ENCODE results near the gene PLEKHM2.

PLEKHM2 gene

GRCh38 chr1:15739745-15740144 is 55.6 kb downstream of the PLEKHM2 start:
- no peak for DNase-seq (ENCODE audit: low spot score)

- peak; percentile 62 for DNase-seq (ENCODE audit: low spot score)
Measured at GRCh38 chr1:15740924-15741850, 57.1 kb downstream of the PLEKHM2 start.

GRCh38 chr1:15742339-15742801 is 58.2 kb downstream of the PLEKHM2 start, which contains the start of gene TMEM82:
TSS of gene TMEM82 (plus strand) at chr1:15742499. CDS start at chr1:15742560, 61 bp downstream.
- DNase-seq (ENCODE audit: low spot score), result no peak

- DNase-seq (ENCODE audit: low spot score), result no peak
Measured at GRCh38 chr1:15744122-15744679, 60.1 kb downstream of the PLEKHM2 start.

GRCh38 chr1:15747378-15747777 is 63.3 kb downstream of the PLEKHM2 start:
- DNase-seq (ENCODE audit: low spot score), result no peak

GRCh38 chr1:15748264-15748663 is 64.1 kb downstream of the PLEKHM2 start:
- DNase-seq (ENCODE audit: low spot score), result no peak

- DNase-seq (ENCODE audit: low spot score), result no peak
Measured at GRCh38 chr1:15748690-15749398, 64.7 kb downstream of the PLEKHM2 start.

- DNase-seq (ENCODE audit: low spot score), result no peak
Measured at GRCh38 chr1:15749399-15750291, 65.5 kb downstream of the PLEKHM2 start.

GRCh38 chr1:15750924-15751323 is 66.8 kb downstream of the PLEKHM2 start:
- no peak for DNase-seq (ENCODE audit: low spot score)

GRCh38 chr1:15751717-15752116 is 67.6 kb downstream of the PLEKHM2 start:
- no peak for DNase-seq (ENCODE audit: low spot score)

GRCh38 chr1:15753776-15754175 is 69.7 kb downstream of the PLEKHM2 start:
- no peak for DNase-seq (ENCODE audit: low spot score)

GRCh38 chr1:15755021-15755645 is 71.0 kb downstream of the PLEKHM2 start:
- no peak for DNase-seq (ENCODE audit: low spot score)

- no peak for DNase-seq (ENCODE audit: low spot score)
Measured at GRCh38 chr1:15755646-15756040, 71.5 kb downstream of the PLEKHM2 start.

- DNase-seq (ENCODE audit: low spot score), result no peak
Measured at GRCh38 chr1:15756143-15757015, 72.3 kb downstream of the PLEKHM2 start.

GRCh38 chr1:15757016-15757543 is 73.0 kb downstream of the PLEKHM2 start:
- no peak for DNase-seq (ENCODE audit: low spot score)

- no peak for DNase-seq (ENCODE audit: low spot score)
Measured at GRCh38 chr1:15757575-15758342, 73.6 kb downstream of the PLEKHM2 start.

- DNase-seq (ENCODE audit: low spot score), result no peak
Measured at GRCh38 chr1:15758343-15758931, 74.3 kb downstream of the PLEKHM2 start, which contains the start of gene FBLIM1. TSS of gene FBLIM1 (plus strand) at chr1:15758795. CDS start at chr1:15764984, 6,189 bp downstream.

GRCh38 chr1:15758953-15759661 is 75.0 kb downstream of the PLEKHM2 start:
- no peak for DNase-seq (ENCODE audit: low spot score)

Measured in CD4-positive, alpha-beta T cell treated with Interleukin-6 at 100 ng/mL for 8 hours (primary cell).